Activated naive CD4-positive, alpha-beta T cell treated with anti-CD3 and anti-CD28 coated beads, Interleukin-2, amount 50 U/mL, for 24 hours (primary cell): ENCODE measurements around the gene IZUMO4.
A peak's percentile ranks its signal among the peaks of the same experiment; 100 is the strongest.

Experiments used
- H3K27ac Mint-ChIP-seq: one replicate; pipeline ENCODE4 v1.8.0; 2021; ENCODE audit warnings: mild to moderate bottlenecking, mixed read lengths
- H3K27me3 Mint-ChIP-seq: one replicate; pipeline ENCODE4 v1.8.0; 2021; ENCODE audit warnings: mixed read lengths
- H3K36me3 Mint-ChIP-seq: one replicate; pipeline ENCODE4 v1.8.0; 2021; ENCODE audit warnings: mixed read lengths
- H3K4me1 Mint-ChIP-seq: one replicate; pipeline ENCODE4 v1.8.0; 2021; ENCODE audit warnings: mixed read lengths
- H3K4me3 Mint-ChIP-seq: one replicate; pipeline ENCODE4 v1.8.0; 2021; ENCODE audit warnings: mild to moderate bottlenecking, mixed read lengths
- H3K9me3 Mint-ChIP-seq: one replicate; pipeline ENCODE4 v1.8.0; 2021; ENCODE audit warnings: mixed read lengths

The IZUMO4 gene

DNA sequence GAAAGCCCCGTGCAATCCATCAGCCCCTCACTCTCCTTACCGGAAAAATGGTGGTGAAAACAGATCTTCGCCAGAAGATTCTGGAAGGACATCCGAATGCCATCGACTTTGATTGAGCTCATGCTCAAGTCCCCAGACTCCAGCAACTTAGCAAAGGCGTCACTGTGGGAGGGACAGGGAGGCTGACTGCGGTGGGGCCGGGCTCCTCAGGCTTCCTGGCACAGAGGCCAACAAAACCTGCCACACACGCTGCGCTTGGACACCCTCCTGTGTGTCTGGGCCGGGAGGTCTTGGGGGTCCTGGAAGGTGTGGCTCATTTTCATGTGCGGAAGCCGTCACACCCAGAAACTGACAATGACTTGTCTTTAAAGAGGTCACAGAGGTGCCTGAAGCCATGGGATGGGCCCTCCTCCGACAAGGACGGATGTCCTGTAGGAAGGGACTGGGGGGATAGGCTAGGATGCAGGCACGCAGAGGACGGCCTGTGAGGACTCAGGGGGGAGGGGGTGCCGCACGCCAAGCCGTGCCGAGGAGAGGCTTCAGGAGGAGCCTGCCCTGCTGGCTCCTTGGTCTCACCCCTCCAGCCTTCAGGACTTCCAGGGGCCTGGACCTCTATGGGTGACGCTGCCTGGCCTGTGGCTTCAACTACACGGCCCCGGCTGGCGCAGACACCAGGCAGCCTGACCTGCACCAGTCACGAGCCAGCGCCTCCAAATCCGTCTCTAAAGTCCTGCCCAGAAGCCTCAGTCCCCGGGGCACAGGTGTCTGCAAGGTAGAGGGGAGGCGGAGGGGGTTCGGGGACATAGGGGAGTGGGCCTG lies 12.5 kb downstream of the IZUMO4 start:
- peaks cover 5% of the 10 kb centered on the region for H3K4me1 Mint-ChIP-seq
- peaks cover 19% of the 10 kb centered on the region for H3K36me3 Mint-ChIP-seq
- no peak overlapping the region for H3K27ac Mint-ChIP-seq
- H3K9me3 Mint-ChIP-seq, result no peaks in the 10 kb centered on the region
- no peak overlapping the region for H3K4me3 Mint-ChIP-seq
- no peaks in the 10 kb centered on the region for H3K27me3 Mint-ChIP-seq

DNA sequence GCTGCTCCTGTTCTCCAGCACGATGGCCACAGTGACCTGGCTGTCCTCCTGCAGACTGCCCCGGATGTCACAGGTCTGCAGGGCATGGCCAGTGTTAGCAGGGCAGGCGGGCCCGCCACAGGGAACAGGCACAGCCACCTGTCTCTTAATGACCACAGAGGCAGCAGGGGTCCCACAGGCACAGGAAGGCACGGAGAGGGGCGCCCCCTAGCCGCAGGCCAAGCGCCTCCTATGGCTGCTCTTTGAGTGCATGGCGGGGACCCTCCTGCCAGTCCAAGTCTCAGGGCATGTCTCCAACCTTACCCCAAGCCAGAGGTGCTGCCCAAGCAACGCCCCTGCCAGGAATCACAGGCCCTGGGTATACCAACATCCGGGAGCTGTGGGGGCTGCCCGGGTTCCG lies 14.1 kb downstream of the IZUMO4 start:
- Mint-ChIP-seq H3K4me3 (no peak overlapping the region), H3K36me3 (peaks cover 12% of the 10 kb centered on the region), H3K4me1 (peaks cover 5% of the 10 kb centered on the region), H3K27me3 (no peaks in the 10 kb centered on the region), H3K9me3 (no peaks in the 10 kb centered on the region), H3K27ac (no peak overlapping the region)

DNA sequence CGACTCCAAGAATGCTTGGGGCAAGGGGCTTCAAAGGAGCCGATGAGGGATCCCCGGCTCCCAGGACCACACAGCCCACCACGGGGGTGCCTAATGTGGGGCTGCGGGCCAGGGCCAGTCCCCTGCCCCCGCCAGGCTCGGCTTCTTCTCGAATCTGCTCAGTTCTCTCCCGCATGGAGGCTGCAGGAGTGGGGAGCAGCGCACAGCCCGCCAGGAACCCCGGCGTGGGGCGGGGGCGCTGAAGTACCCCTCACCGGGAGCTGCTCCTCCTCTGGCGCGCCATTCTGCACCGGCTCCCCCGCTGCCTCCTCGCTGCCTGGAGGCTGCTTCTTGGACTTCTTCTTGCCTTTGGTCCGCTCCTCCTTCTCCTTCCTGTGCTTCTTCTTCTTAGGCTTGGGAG lies 14.7 kb downstream of the IZUMO4 start:
- peaks cover 12% of the 10 kb centered on the region for H3K36me3 Mint-ChIP-seq
- H3K4me1 Mint-ChIP-seq, result peaks cover 5% of the 10 kb centered on the region
- no peak overlapping the region for H3K27ac Mint-ChIP-seq
- H3K4me3 Mint-ChIP-seq, result no peak overlapping the region
- H3K27me3 Mint-ChIP-seq, result no peaks in the 10 kb centered on the region
- H3K9me3 Mint-ChIP-seq, result no peaks in the 10 kb centered on the region

DNA sequence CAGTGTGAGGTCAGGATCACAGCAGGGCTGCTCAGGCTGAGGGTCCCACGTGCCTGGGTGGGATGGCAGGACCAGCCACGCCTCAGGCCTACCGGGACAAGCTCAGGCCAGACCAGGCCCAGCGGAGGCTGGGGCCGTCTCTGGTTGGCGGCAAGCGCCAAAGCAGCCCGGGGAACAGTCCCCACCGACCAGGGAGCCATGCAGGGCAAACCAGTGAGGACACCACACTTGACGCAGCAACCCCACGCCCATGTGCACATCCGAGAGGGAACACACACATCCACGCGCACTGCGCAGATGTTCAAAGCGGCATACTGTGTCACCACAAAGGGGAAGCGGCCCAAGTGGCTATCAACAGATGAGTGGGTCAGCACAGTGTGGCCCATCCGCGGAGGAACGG lies 15.2 kb downstream of the IZUMO4 start:
- no peaks in the 10 kb centered on the region for H3K27me3 Mint-ChIP-seq
- H3K4me3 Mint-ChIP-seq, result no peak overlapping the region
- H3K36me3 Mint-ChIP-seq, result peaks cover 10% of the 10 kb centered on the region
- H3K4me1 Mint-ChIP-seq, result peaks cover 5% of the 10 kb centered on the region
- H3K27ac Mint-ChIP-seq, result no peak overlapping the region
- no peaks in the 10 kb centered on the region for H3K9me3 Mint-ChIP-seq

DNA sequence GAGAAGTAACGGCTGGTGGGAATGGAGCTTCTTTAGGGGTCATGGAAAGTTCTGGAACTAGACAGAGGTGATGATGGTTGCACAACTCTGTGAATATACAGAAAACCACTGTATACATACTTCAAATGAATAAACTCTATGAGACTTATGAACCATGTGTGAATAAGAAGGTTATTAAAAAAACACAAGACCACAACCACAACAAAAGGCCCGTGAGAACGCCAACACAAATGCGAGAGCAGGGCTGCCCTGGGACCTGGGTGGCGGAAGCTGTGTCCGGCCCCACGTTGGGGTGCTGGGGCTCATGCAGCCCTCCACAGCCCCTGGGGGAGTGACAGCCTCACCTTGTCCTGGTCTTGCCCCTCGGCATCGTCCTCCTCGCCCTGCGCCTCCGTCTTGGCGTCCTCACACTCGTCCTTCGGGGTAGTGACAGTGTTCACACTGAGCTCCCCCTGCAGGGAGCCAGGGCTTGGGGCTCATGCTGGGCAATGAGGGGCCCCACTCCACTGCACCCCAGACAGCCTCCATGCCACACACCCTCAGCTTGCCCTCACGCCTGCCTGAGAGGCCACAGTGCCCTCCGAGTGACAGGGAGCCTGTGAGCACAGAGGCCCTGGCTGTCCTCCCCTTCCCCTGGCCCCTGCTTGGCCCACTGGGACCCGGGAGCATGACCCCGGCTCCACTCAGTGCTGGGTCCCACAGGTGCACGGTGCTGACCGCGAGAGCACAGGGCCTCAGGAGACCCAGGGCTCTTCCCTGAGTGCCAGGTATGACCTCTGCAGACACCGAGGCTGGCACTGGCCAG lies 16.0 kb downstream of the IZUMO4 start:
- Mint-ChIP-seq H3K9me3 (no peaks in the 10 kb centered on the region), H3K36me3 (peaks cover 8% of the 10 kb centered on the region), H3K27me3 (no peaks in the 10 kb centered on the region), H3K4me1 (peaks cover 5% of the 10 kb centered on the region), H3K27ac (peak overlapping the region; percentile 13), H3K4me3 (no peak overlapping the region)

DNA sequence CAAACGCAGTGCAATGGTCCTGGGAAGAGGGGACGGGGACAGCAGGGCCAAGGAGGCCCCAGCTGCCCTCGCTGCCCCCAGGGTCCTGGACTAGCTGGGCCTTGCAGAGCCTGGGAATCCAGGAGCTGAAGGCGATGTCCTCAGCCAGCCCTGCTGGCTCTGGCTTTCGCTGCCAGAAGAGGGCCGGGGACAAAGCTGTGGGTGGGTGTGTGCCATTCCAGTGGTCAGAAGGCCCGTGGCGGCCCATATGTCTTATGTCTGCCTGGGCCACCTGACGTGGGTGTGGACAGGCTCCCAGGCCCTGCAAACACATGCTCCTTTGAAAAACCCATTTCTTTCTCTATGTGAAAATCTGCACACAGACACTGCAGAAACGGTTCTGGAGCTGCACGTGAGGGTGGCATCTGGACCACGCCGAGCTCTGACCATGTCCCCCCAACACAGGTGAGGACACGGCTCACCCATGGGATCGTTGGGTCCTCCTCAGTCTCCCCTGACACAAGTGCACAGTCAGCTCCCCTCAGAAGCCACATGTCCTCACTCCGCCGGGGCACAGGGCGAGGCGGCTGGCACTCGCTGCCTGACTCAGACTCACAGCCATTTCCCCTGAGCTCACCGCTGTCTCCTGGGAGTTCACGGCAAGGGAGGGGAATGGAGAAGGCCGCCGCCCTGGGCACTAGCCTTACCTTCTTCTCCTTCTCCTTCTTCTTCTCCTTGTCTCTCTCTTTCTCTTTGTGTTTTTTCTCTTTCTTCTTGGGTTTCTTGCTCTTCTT lies 16.9 kb downstream of the IZUMO4 start:
- Mint-ChIP-seq H3K27ac (no peak overlapping the region), H3K36me3 (peaks cover 6% of the 10 kb centered on the region), H3K9me3 (no peaks in the 10 kb centered on the region), H3K27me3 (no peaks in the 10 kb centered on the region), H3K4me3 (no peak overlapping the region), H3K4me1 (peaks cover 5% of the 10 kb centered on the region)

DNA sequence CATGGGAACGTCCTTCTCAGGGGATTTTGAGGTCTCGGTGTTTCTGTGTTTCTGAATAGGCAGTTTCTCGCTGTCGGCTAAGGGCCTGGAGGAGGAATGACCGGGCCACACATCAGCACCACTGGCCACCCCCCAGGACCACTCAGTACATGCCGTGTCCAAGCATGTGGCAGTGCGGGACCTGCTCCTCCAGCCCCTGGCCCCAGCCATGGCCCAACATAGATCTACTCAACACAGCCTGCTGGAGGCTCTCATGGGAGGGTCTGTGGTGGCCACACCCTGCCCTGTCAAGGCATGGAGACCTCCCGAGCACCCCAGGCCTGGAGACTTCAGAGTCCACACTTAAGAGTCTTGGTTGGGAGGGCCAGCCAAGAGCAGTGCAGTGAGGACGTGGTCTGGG lies 17.5 kb downstream of the IZUMO4 start:
- Mint-ChIP-seq H3K9me3 (no peaks in the 10 kb centered on the region), H3K36me3 (peaks cover 7% of the 10 kb centered on the region), H3K27ac (no peak overlapping the region), H3K4me3 (no peak overlapping the region), H3K27me3 (no peaks in the 10 kb centered on the region), H3K4me1 (peaks cover 5% of the 10 kb centered on the region)

DNA sequence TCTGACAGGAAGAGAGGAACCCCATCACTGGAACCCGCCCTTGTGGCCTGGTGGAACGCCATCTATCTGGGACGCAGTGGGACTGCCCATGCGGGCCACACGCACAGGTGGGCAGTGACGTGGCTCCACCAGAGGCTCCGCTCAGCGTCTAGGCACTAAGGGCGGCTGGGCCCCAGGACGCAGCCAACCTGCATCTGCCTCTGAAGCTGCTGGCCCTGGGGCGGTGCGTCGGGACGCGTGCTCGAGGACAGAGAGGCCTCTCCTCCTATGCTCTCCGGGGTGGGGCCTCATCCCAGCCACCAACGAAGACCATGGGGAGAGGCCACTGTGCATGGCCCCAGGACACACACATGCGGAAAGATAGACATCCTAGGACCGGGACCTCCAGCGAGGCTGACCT lies 18.1 kb downstream of the IZUMO4 start:
- H3K4me3 Mint-ChIP-seq, result no peak overlapping the region
- no peaks in the 10 kb centered on the region for H3K9me3 Mint-ChIP-seq
- H3K36me3 Mint-ChIP-seq, result peaks cover 6% of the 10 kb centered on the region
- peaks cover 5% of the 10 kb centered on the region for H3K4me1 Mint-ChIP-seq
- H3K27ac Mint-ChIP-seq, result no peak overlapping the region
- H3K27me3 Mint-ChIP-seq, result no peaks in the 10 kb centered on the region

DNA sequence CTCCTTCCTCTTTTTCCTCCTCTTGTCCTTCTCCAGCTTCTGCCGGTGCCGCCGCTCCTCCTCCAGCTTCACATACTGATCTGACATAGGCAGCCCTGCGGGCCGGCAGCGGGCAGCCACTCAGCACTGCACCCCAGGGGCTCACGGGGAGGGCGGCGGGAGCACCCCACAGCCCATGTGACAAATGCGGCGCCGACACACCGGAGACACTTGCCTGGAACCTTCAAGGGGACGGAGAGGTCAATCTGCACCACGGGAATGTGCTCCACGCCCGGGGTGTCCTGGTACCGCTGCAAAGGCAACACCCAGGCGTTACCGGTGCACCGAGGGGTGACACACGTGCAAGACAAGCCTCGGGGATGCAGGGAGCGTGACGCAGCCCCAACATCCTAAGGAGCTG lies 18.6 kb downstream of the IZUMO4 start:
- Mint-ChIP-seq H3K27ac (no peak overlapping the region), H3K27me3 (no peaks in the 10 kb centered on the region), H3K36me3 (peaks cover 6% of the 10 kb centered on the region)

DNA sequence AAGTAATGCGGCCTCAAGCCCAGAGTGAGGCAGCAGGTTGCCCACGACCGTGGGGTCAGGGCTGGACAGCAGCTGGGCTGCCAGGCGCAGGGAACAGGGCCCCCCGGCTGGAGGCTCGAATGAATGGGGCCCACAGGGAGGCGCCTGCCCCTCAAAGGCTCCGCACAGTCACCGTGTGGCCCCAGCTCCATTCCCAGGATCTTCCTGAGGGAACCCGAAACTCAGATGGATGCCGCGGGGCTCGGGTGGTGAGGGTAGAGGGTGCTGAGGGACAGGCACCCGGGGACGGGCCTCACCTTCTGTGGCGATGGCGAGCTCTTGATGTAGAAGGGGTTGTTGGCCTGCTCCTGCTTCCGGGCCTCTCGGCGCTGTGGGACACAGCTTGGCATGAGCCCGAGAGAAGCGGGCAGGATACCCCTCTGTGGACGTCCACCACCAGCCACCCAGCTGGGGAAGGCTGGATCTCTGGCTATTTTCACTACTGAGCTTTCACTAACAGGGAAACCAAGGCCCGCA lies 19.3 kb downstream of the IZUMO4 start:
- Mint-ChIP-seq H3K27me3 (no peaks in the 10 kb centered on the region), H3K4me1 (peaks cover 5% of the 10 kb centered on the region), H3K27ac (no peak overlapping the region), H3K36me3 (peaks cover 6% of the 10 kb centered on the region), H3K4me3 (no peak overlapping the region), H3K9me3 (no peaks in the 10 kb centered on the region)

More for the DNA sequence above, 18.6 kb downstream of the IZUMO4 start:
- no peaks in the 10 kb centered on the region for H3K9me3 Mint-ChIP-seq
- no peak overlapping the region for H3K4me3 Mint-ChIP-seq
- H3K4me1 Mint-ChIP-seq, result peaks cover 5% of the 10 kb centered on the region

DNA sequence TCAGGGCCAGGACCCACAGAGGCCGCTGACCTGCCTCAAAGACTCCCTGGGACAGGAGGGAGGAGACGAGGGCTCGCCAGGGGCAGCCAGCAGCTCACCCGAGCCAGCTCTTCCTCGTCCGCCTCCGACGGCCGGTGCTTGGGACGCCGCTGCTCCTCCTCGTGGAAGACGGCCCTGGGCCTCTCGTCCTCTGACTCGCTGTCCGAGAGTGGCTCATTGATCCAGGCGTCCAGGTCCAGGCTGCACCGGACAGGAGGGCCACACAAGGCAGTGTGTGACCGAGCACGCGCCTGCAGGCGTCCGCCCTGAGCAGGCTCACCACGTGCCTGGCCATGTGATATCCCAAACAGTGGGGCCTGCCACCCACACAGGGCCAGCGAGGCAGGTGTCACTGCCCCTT lies 19.8 kb downstream of the IZUMO4 start:
- Mint-ChIP-seq H3K4me3 (no peak overlapping the region), H3K36me3 (peaks cover 6% of the 10 kb centered on the region), H3K27me3 (no peaks in the 10 kb centered on the region), H3K9me3 (no peaks in the 10 kb centered on the region), H3K4me1 (peaks cover 5% of the 10 kb centered on the region), H3K27ac (no peak overlapping the region)

DNA sequence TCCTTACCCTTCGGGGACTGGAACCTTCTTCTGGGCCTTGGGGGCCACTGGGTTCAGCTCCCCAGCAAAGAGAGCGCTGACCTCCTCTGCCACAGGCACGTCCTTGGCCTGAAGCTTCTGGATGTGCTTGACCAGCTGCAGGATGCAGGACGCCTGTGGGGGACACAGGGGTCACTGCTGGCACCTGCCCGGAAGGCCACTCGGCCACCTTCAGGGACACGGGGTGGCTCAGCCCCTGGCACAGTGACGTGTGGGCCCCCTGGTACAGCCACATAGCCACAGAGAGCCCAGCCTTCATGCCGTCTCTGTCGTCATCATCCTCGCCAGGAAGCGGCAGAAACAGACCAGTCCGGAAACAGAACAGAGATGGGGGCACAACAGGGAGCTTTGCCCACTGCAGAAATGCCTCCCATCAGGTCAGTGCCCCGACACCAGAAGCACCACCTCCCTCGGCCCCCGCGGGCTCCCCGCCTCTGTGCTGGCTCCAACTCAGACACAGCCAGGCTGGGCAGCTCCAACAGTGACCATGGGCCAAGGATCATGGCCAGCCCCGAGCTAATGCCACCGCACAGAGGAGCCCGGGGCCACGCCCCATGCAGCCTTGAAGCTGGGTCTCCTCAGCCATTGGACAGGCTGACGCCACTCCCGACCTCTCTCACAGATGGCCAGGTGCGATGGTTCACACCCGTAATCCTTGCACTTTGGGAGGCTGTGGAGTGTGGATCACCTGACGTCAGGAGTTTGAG lies 20.7 kb downstream of the IZUMO4 start:
- peaks cover 1% of the 10 kb centered on the region for H3K4me1 Mint-ChIP-seq

DNA sequence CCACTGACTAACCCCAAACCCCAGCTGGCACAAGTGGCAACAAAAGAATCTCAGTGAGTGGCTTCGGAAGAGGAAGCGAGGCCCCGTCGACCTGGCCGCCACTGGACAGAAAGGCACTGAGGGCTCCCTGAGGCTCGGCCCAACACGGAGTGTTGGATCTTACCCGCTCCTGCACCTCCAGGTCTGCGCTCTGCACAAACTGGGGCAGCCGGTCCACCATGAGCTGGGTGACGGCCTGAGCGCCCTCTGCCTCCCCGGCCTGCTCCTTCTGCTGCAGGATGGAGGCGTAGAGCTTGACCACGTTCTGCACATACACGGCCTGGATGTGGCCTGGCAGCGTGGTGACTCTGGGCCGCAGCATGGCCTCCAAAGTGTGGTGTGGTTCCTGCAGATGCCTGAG lies 21.7 kb downstream of the IZUMO4 start:
- no peaks in the 10 kb centered on the region for H3K9me3 Mint-ChIP-seq

More for the DNA sequence above, 20.7 kb downstream of the IZUMO4 start:
- no peaks in the 10 kb centered on the region for H3K27me3 Mint-ChIP-seq
- H3K36me3 Mint-ChIP-seq, result peaks cover 6% of the 10 kb centered on the region
- no peak overlapping the region for H3K27ac Mint-ChIP-seq
- no peaks in the 10 kb centered on the region for H3K9me3 Mint-ChIP-seq
- no peak overlapping the region for H3K4me3 Mint-ChIP-seq

DNA sequence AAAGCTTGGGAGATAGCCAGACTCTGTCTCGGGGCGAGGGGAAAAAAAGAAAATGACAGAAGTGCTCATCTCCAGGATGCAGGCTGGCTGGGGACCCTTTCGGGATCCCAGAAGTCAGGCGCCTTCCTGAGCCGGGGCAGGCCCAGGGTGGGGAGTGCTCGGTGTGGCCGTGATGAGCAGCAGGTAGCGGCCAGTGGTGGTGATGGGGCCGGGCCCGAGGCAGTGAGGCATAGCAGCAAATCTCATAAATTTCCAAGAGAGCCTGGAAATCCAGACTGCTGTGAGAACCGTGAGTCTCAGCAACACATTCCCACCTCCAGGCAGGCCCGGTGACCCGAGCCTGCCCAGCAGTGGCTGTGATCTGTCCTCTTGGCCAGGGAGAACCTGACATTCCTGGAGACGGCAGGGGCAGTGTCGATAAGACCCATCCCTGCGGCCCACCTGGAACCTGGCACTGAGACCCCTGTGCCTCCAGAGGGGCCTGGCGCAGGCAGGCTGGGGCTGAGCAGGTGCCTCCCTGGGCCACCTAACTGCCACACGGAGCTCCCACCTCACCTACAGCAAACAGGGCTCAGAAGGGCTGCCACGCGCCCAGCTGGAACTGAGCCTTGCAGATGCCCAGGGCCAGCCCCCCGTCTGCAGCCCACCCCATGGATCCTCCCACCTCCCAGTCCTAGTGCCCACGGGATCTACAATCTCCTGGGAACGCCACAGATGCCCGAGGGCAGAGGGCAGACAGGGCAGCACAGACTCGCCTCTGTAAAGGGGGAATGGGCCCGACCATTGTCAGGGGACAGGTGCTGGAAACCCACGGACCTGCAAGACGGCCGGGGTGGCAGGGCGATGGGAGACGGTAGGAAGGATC lies 23.4 kb downstream of the IZUMO4 start:
- H3K9me3 Mint-ChIP-seq, result no peaks in the 10 kb centered on the region
- no peaks in the 10 kb centered on the region for H3K4me1 Mint-ChIP-seq
- H3K27ac Mint-ChIP-seq, result no peak overlapping the region
- no peaks in the 10 kb centered on the region for H3K27me3 Mint-ChIP-seq
- no peak overlapping the region for H3K4me3 Mint-ChIP-seq
- peaks cover 3% of the 10 kb centered on the region for H3K36me3 Mint-ChIP-seq

More for the DNA sequence above, 21.7 kb downstream of the IZUMO4 start:
- Mint-ChIP-seq H3K36me3 (peaks cover 6% of the 10 kb centered on the region), H3K27me3 (no peaks in the 10 kb centered on the region), H3K4me3 (no peak overlapping the region), H3K4me1 (no peaks in the 10 kb centered on the region), H3K27ac (no peak overlapping the region)
